Mesothelial cell of epicardium (in vitro differentiated cells): Measurements from ENCODE around the gene DDX49. TPM values are rescaled to one million over a fixed set of nuclear protein-coding genes. Genes with fewer than 3 reads are reported as not detected.
A peak's percentile ranks its signal among the peaks of the same experiment; 100 is the strongest.

ENCODE experiments used
- DNase-seq, 2 experiments: peaks; one replicate each; pipeline ENCODE4 v3.0.0; 2021; ENCODE audit warnings: low spot score in 2 of 2; ENCODE audit not compliant: unreplicated experiment in 2 of 2
- H3K27ac Mint-ChIP-seq: 2 replicates; pipeline ENCODE4 v1.8.0; 2021; ENCODE audit warnings: mixed read lengths
- H3K27me3 Mint-ChIP-seq: 2 replicates; pipeline ENCODE4 v1.8.0; 2021; ENCODE audit warnings: low read depth, mixed read lengths
- H3K36me3 Mint-ChIP-seq: 2 replicates; pipeline ENCODE4 v1.8.0; 2021; ENCODE audit warnings: mixed read lengths
- H3K4me1 Mint-ChIP-seq: 2 replicates; pipeline ENCODE4 v1.8.0; 2021; ENCODE audit warnings: mixed read lengths
- H3K4me3 Mint-ChIP-seq: 2 replicates; pipeline ENCODE4 v1.8.0; 2021; ENCODE audit warnings: mild to moderate bottlenecking, moderate library complexity, mixed read lengths
- H3K9me3 Mint-ChIP-seq: 2 replicates; pipeline ENCODE4 v1.8.0; 2021; ENCODE audit warnings: mixed read lengths
- total RNA-seq: library from RNA; stranded (reverse); gene quantifications from 3 replicates; pipeline ENCODE4 v1.2.1, GENCODE V29; 2021
- TF ChIP-seq, protein P1 (sequence below): fragments of 200-600 bp; sonication (generic); IDR thresholded peaks from one replicate; pipeline ENCODE4 v1.5.0; 2021; ENCODE audit warnings: antibody characterized with exemption; ENCODE audit not compliant: unreplicated experiment

Gene DDX49
- total RNA-seq, 1 donor from 2014 or later = 46.1 TPM

DNA sequence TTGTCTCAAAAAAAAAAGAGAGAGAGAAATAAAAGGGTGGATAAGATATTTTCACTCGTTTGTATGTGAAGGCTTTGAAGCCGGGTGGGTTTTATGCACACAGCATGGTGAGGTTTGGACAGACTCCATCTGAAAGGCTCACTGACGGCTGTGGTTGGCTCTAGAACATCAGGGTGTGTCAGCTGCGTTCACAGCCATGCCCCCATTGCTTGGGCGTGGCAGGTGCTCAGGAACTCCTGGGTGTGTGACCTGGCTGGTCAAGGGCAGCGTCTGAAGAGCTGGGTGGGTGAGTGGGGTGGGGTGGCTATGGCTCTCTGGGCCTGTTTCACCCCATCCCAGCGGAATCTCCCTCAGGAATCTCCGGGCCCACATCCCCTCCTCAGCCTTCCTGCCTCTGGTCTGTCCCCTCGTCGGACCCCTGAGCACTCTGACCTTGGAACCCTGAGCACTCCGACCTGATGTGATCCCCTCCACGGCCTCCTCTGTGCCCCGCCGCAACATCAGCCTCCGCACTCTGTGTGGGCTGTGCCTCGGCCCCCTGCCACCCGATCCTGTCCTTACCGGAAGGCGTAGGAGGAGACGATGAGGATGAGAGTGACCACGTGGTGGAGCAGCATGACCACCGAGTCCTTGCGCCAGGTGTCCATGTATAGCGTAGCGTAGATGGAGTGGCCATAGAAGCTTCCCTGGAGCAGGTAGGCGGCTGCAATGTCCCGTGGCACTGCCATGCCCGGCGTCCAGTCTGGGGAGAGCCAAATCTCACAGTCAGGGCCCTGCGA lies 35.8 kb upstream of the DDX49 start:
- no peak overlapping the region for H3K4me3 Mint-ChIP-seq
- no peak overlapping the region for H3K27ac Mint-ChIP-seq
- H3K9me3 Mint-ChIP-seq = no peaks in the 10 kb centered on the region
- DNase-seq = no peak
- H3K36me3 Mint-ChIP-seq = peaks cover 24% of the 10 kb centered on the region
- H3K27me3 Mint-ChIP-seq = no peaks in the 10 kb centered on the region
- TF ChIP-seq, protein P1, sequence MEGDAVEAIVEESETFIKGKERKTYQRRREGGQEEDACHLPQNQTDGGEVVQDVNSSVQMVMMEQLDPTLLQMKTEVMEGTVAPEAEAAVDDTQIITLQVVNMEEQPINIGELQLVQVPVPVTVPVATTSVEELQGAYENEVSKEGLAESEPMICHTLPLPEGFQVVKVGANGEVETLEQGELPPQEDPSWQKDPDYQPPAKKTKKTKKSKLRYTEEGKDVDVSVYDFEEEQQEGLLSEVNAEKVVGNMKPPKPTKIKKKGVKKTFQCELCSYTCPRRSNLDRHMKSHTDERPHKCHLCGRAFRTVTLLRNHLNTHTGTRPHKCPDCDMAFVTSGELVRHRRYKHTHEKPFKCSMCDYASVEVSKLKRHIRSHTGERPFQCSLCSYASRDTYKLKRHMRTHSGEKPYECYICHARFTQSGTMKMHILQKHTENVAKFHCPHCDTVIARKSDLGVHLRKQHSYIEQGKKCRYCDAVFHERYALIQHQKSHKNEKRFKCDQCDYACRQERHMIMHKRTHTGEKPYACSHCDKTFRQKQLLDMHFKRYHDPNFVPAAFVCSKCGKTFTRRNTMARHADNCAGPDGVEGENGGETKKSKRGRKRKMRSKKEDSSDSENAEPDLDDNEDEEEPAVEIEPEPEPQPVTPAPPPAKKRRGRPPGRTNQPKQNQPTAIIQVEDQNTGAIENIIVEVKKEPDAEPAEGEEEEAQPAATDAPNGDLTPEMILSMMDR = no peak
- no peaks in the 10 kb centered on the region for H3K4me1 Mint-ChIP-seq

DNA sequence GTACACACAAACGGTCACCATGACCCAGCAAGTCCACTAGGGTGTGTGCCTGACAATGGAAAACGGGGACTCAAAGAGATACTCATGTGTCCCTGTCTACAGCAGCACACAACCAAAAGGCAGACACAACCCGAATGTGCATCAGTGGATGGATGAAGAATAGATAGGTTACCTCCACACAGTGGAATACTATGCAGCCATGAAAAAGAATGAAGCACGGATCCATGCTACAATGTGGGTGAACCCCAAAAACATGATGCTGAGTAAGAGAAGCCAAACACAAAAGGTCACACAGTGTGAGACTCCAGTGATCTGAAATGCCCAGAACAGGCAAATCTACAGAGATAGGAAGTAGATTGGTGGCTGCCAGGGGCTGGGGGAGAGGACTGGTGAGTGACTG lies 32.5 kb upstream of the DDX49 start:
- Mint-ChIP-seq H3K27ac (no peak overlapping the region), H3K4me1 (no peaks in the 10 kb centered on the region), H3K27me3 (no peaks in the 10 kb centered on the region), H3K9me3 (no peaks in the 10 kb centered on the region), H3K4me3 (no peak overlapping the region), H3K36me3 (peaks cover 15% of the 10 kb centered on the region)
- TF ChIP-seq, protein P1 = no peak
- DNase-seq = no peak

DNA sequence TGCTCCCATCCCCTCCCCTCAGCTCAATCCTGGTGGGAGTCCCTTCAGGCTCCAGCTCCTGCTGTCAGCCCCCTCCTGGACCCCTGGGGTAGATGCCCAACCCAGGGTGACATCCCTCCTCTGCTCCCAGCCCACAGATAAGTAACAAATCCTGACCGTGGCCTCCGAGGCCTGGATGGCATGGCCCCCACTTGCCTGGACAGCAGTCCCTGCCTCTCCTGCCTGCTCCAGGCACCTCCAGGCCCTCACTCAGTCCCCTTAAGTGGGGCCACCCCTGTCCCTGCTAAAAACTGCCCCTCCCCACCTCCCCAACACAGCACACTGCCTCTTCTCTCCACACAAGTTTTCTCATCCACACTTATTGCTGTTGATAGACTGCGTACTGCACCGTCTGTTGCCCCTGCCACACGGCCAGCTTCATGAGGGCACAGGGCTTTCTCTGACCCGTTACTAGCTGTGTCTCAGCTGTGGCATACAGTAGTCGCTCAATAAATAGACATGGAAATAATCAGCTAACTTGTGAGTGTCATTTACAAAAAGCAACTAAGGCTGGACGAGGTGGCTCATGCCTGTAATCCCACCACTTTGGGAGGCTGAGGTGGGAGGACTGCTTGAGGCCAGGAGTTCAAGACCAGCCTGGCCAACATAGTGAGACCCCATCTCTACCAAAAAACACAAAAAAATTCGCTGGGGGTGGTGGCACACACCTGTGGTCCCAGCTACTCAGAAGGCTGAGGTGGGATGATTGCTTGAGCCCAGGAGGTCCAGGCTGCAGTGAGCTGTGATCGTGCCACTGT lies 29.4 kb upstream of the DDX49 start:
- DNase-seq = no peak
- H3K27me3 Mint-ChIP-seq = peaks cover 3% of the 10 kb centered on the region
- no peaks in the 10 kb centered on the region for H3K9me3 Mint-ChIP-seq
- H3K27ac Mint-ChIP-seq = no peak overlapping the region
- peaks cover 9% of the 10 kb centered on the region for H3K36me3 Mint-ChIP-seq
- H3K4me1 Mint-ChIP-seq = peaks cover 3% of the 10 kb centered on the region
- TF ChIP-seq, protein P1 = no peak
- no peak overlapping the region for H3K4me3 Mint-ChIP-seq

DNA sequence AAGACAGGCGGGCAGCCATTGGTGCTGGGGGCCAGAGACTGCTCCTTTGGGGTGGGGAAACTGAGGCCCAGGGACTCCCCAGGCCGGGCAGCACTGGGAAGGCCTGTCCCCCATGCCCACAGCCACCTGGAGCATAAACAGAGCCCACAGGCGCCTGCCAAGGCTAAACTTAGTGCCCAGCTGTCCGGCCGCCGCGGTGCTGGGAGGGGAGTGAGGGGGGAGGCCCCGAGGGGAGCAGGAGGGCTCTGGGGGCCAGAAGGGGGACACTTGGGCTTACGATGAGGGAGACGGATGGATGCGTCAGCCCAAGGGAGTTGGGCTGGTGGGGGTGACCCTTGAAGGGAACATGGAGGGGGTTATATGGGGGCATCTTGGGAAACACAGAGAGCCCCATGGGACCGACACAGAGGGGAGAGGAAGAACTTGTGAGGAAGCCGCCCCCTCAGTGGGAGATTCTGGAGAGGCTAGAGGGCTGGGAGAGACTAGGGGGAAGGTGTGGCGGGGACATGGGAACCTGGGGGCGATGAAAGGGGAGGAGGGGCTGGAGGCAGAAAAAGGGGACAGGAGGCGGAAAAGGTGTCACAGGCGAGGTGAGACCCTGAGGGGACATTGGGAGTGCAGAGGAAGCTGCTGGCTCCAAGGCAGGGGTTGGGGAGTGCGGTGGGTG lies 25.8 kb upstream of the DDX49 start:
- Mint-ChIP-seq H3K4me3 (peak overlapping the region; percentile 22), H3K27me3 (peaks cover 8% of the 10 kb centered on the region), H3K27ac (no peak overlapping the region), H3K4me1 (peaks cover 5% of the 10 kb centered on the region), H3K9me3 (no peaks in the 10 kb centered on the region), H3K36me3 (no peaks in the 10 kb centered on the region)
- DNase-seq = no peak
- TF ChIP-seq, protein P1 = no peak

DNA sequence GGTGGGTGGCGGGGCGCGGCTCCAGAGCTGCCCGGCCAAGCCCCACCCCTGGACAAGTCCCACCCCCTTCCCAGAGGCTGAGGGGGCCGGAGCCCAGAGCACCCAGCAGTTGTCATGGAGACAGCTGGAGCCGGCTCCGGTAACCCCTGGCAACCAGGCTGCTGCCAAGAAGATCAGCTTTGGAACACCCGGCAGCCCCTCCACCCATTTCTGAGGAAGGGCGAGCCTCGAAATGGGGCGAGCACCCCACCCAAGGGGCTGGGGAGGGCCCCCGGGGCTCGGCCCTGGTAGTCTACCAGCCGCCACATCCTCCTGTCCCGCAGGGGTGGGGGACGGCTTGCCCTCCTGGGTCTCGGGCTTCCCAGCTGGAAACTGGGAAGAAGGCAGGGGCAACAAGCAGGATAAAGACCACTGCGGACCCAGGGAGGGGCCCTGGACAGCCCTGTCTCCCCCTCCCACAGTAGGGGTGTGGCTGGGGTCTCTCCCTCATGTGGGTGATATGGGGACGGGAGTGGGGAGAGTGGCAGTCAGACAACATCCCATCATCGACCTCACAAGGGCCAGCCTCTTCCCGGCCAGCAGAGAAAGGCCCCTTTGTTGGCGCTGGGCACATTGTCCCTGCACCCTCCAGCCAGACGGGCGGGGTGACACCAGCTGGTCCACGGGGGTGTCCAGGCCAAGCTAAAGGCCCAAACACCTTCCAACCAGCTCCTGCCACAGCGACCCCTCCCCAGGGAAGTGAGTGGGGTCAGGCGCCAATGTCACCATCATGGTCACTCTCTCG lies 25.1 kb upstream of the DDX49 start:
- peak overlapping the region; percentile 79 for H3K4me3 Mint-ChIP-seq
- no peaks in the 10 kb centered on the region for H3K9me3 Mint-ChIP-seq
- H3K36me3 Mint-ChIP-seq = no peaks in the 10 kb centered on the region
- TF ChIP-seq, protein P1 = no peak
- DNase-seq = peak in 1 of 2 experiments; percentile 36
- peaks cover 8% of the 10 kb centered on the region for H3K27me3 Mint-ChIP-seq
- no peak overlapping the region for H3K27ac Mint-ChIP-seq
- H3K4me1 Mint-ChIP-seq = peaks cover 5% of the 10 kb centered on the region
